CD4-positive, alpha-beta T cell treated with Interferon alpha-2 for 1 hour (primary cell): Measurements from ENCODE around the gene CACNG4.
A peak's percentile ranks its signal among the peaks of the same experiment; 100 is the strongest.

ENCODE experiments used
- DNase-seq, 2 donors: peaks; one replicate each; pipeline ENCODE4 v3.0.0-alpha.2; 2020 to 2022

Gene CACNG4

GRCh38 chr17:67072885-67073284, 108.4 kb downstream of the CACNG4 start:
- DNase-seq = no peak

- DNase-seq = no peak
Observed at GRCh38 chr17:67074781-67075180, 110.3 kb downstream of the CACNG4 start.

DNA sequence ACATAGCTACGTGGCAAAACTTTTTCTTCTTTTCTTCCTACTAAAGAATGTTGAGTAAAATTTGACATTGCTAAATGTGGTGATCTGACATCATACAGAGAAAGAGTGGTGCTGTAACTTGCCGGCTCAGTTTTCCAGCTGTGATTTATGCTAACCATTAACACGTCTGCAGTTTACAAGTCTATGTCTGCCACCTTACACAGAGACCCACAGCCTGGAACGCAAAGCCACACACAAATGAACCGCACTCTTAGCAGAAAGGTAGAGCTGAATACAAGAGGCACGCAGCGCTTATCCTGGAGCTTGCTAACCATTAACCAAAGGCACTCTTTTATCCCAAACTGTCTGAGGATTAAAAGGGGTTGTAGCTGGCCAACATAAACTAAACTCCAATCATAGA, 111.8 kb downstream of the CACNG4 start:
- no peak for DNase-seq

GRCh38 chr17:67078292-67078691, 113.8 kb downstream of the CACNG4 start:
- no peak for DNase-seq

DNA sequence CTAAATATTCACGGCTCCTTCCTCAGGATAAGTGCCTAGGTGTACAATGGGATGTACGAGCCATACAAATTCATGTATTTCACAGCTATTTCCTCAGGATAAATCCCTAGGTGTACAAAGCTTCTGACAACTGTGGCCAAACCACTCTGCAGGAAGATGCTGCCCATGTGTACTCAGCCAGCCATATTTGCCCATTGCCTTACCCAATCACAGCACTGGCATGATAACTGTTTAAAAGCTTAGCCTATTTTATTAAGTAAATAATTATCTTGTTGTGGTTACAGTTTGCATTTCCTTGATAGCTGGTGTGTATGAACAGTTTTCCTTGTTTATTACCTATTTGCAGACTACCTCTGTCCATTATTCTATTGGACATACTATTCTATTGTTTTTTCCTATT, 115.0 kb downstream of the CACNG4 start:
- DNase-seq = no peak

- DNase-seq = peak in 1 of 2 donors; percentile 16
Observed at GRCh38 chr17:67080804-67081203, 116.3 kb downstream of the CACNG4 start.

GRCh38 chr17:67082107-67082506, 117.6 kb downstream of the CACNG4 start:
- peak in 1 of 2 donors; percentile 68 for DNase-seq
